Measurements from ENCODE around the gene ATP8B3.
"Not testable (repeated sequence)": the region's sequence is repeated elsewhere in the genome, so short reads cannot be mapped to it uniquely, and the experiment has no call there.

Gene ATP8B3

DNA sequence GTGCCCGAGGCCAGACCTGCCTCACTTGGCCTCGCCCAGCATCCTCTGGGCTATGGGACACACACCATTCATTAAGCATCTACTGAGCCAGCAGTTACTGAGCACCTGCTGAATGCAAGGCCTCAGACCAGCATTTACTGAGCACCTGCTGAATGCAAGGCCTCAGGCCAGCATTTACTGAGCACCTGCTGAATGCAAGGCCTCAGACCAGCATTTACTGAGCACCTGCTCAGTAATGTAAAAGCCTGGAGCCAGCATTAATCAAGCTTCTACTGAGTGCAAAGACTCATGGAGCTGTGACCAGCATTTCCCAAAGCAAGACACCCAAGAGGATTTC lies 3.7 kb downstream of the ATP8B3 start:
- Histone ChIP-seq H3K36me3 (ENCODE audit: insufficient read depth, low read length) (no peaks in the 10 kb centered on the region), H3K9ac (ENCODE audit: low read depth, low read length) (no peak overlapping the region), H3K4me1 (ENCODE audit: control insufficient read depth, insufficient read depth, low read length) (peaks cover 14% of the 10 kb centered on the region), H3K9me3 (replicated peaks; ENCODE audit: low read length) (no peaks in the 10 kb centered on the region), H3K27me3 (ENCODE audit: control insufficient read depth, insufficient read depth, low read length) (no peaks in the 10 kb centered on the region), H3K4me3 (ENCODE audit: low read length) (no peak overlapping the region), H3K4me2 (ENCODE audit: low read length) (no peak overlapping the region)

GRCh38 chr19:1807695-1808394 lies 4.2 kb downstream of the ATP8B3 start:
- H3K27me3 ChIP-seq (ENCODE audit: control insufficient read depth, insufficient read depth, low read length): no peaks in the 10 kb centered on the region
- no peak overlapping the region for H3K4me2 ChIP-seq (ENCODE audit: low read length)
- no peaks in the 10 kb centered on the region for H3K36me3 ChIP-seq (ENCODE audit: insufficient read depth, low read length)
- no peak overlapping the region for H3K4me3 ChIP-seq (ENCODE audit: low read length)
- H3K9ac ChIP-seq (ENCODE audit: low read depth, low read length): no peak overlapping the region
- peaks cover 9% of the 10 kb centered on the region for H3K4me1 ChIP-seq (ENCODE audit: control insufficient read depth, insufficient read depth, low read length)
- no peaks in the 10 kb centered on the region for H3K9me3 ChIP-seq (replicated peaks; ENCODE audit: low read length)

GRCh38 chr19:1807030-1807694 lies 4.9 kb downstream of the ATP8B3 start:
- no peak overlapping the region for H3K9ac ChIP-seq (ENCODE audit: low read depth, low read length)
- H3K4me3 ChIP-seq (ENCODE audit: low read length): no peak overlapping the region
- H3K4me2 ChIP-seq (ENCODE audit: low read length): no peak overlapping the region
- H3K36me3 ChIP-seq (ENCODE audit: insufficient read depth, low read length): no peaks in the 10 kb centered on the region
- peaks cover 7% of the 10 kb centered on the region for H3K4me1 ChIP-seq (ENCODE audit: control insufficient read depth, insufficient read depth, low read length)
- no peaks in the 10 kb centered on the region for H3K27me3 ChIP-seq (ENCODE audit: control insufficient read depth, insufficient read depth, low read length)
- no peaks in the 10 kb centered on the region for H3K9me3 ChIP-seq (replicated peaks; ENCODE audit: low read length)

GRCh38 chr19:1806184-1807029 lies 5.7 kb downstream of the ATP8B3 start:
- Histone ChIP-seq H3K27me3 (ENCODE audit: control insufficient read depth, insufficient read depth, low read length) (no peaks in the 10 kb centered on the region), H3K4me1 (ENCODE audit: control insufficient read depth, insufficient read depth, low read length) (peaks cover 2% of the 10 kb centered on the region), H3K9ac (ENCODE audit: low read depth, low read length) (no peak overlapping the region), H3K4me2 (ENCODE audit: low read length) (no peak overlapping the region), H3K9me3 (replicated peaks; ENCODE audit: low read length) (no peaks in the 10 kb centered on the region), H3K36me3 (ENCODE audit: insufficient read depth, low read length) (no peaks in the 10 kb centered on the region), H3K4me3 (ENCODE audit: low read length) (no peak overlapping the region)

DNA sequence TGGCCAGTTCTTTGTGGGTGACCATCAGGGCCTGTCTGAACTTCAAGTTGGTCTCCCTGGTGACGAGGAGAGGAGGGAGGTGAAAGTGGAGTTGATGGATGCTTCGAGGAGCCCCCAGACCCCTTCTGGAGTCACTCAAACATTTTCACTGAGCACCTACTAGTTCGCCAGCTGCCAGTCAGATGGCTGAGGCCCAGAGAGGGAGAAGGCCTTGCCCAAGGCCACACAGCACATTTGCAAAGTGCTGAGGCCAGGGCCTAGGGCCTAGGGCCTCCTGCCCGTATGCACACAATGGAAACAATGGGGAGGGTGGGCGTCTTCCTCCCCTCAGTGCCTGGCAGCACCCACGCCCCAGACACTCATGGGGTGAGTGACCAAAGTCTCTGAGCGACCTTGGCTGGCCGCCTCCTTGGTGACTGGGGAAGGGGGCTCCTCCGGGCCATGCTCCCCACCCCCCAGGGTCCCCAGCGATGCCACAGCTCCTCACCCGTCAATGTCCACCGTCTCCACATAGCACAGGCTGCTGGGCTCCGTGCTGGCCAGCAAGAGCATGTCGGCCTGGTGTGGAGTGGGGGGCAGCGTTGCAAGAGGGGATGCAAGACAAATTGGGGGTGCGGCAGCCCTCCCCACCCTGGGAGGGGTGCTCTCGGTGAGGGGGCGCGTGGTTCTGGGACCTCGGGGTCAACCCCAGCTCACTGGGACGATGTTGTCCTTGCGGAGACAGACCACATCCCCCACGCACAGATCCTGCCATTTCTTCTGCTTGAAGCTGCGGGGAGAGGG lies 6.5 kb downstream of the ATP8B3 start:
- Histone ChIP-seq H3K36me3 (ENCODE audit: insufficient read depth, low read length) (no peaks in the 10 kb centered on the region), H3K9ac (ENCODE audit: low read depth, low read length) (no peak overlapping the region), H3K4me3 (ENCODE audit: low read length) (no peak overlapping the region), H3K27me3 (ENCODE audit: control insufficient read depth, insufficient read depth, low read length) (no peaks in the 10 kb centered on the region), H3K4me2 (ENCODE audit: low read length) (no peak overlapping the region), H3K9me3 (replicated peaks; ENCODE audit: low read length) (no peaks in the 10 kb centered on the region), H3K4me1 (ENCODE audit: control insufficient read depth, insufficient read depth, low read length) (no peaks in the 10 kb centered on the region)

DNA sequence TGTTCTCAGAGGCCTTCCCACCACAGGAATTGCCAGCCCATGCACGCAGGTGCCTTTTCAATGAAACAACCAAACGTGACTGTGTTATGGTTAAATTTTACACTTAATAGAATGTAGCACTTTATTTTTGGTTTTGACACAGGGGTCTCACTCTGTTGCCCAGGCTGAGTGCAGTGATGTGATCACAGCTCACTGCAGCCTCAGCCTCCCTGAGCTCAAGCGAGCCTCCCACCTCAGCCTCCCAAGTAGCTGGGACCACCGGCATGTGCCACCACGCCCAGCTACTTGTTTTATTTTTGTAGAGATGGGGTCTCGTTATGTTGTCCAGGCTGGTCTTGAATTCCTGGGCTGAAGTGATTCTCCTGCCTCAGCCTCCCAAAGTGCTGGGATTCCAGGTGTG lies 7.2 kb downstream of the ATP8B3 start:
- peaks cover 5% of the 10 kb centered on the region for H3K36me3 ChIP-seq (ENCODE audit: insufficient read depth, low read length)

GRCh38 chr19:1799695-1800342 lies 12.3 kb downstream of the ATP8B3 start:
- Histone ChIP-seq H3K4me3 (ENCODE audit: low read length) (no peak overlapping the region), H3K9me3 (replicated peaks; ENCODE audit: low read length) (no peaks in the 10 kb centered on the region), H3K9ac (ENCODE audit: low read depth, low read length) (no peak overlapping the region), H3K36me3 (ENCODE audit: insufficient read depth, low read length) (peaks cover 5% of the 10 kb centered on the region), H3K4me2 (ENCODE audit: low read length) (no peak overlapping the region), H3K27me3 (ENCODE audit: control insufficient read depth, insufficient read depth, low read length) (peaks cover 9% of the 10 kb centered on the region), H3K4me1 (ENCODE audit: control insufficient read depth, insufficient read depth, low read length) (peaks cover 8% of the 10 kb centered on the region)

More for the DNA sequence above, 7.2 kb downstream of the ATP8B3 start:
- Histone ChIP-seq H3K4me3 (ENCODE audit: low read length) (no peak overlapping the region), H3K9ac (ENCODE audit: low read depth, low read length) (no peak overlapping the region), H3K9me3 (replicated peaks; ENCODE audit: low read length) (no peaks in the 10 kb centered on the region), H3K4me2 (ENCODE audit: low read length) (no peak overlapping the region), H3K4me1 (ENCODE audit: control insufficient read depth, insufficient read depth, low read length) (no peaks in the 10 kb centered on the region), H3K27me3 (ENCODE audit: control insufficient read depth, insufficient read depth, low read length) (no peaks in the 10 kb centered on the region)

DNA sequence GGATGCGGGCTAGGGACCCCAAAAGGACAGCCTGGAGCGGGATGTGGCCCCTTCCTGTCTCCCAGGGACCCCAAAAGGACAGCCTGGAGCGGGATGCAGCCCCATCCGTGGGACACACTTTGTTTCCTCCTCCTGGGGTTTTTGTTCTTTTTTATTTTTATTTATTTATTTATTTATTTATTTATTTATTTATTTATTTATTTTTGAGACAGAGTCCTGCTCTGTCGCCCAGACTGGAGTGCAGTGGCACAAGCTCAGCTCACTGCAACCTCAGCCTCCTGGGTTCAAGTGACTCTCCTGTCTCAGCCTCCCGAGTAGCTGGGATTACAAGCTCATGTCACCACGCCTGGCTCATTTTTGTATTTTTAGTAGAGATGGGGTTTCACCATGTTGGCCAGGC lies 14.8 kb downstream of the ATP8B3 start:
- not testable (repeated sequence) for H3K27me3 ChIP-seq (ENCODE audit: control insufficient read depth, insufficient read depth, low read length); H3K4me1 ChIP-seq (ENCODE audit: control insufficient read depth, insufficient read depth, low read length); H3K4me2 ChIP-seq (ENCODE audit: low read length); H3K4me3 ChIP-seq (ENCODE audit: low read length); H3K9me3 ChIP-seq (replicated peaks; ENCODE audit: low read length); H3K9ac ChIP-seq (ENCODE audit: low read depth, low read length); H3K36me3 ChIP-seq (ENCODE audit: insufficient read depth, low read length)

- Histone ChIP-seq H3K36me3 (ENCODE audit: insufficient read depth, low read length) (peaks cover 5% of the 10 kb centered on the region), H3K4me2 (ENCODE audit: low read length) (peak overlapping the region; percentile 94), H3K9ac (ENCODE audit: low read depth, low read length) (no peak overlapping the region), H3K4me3 (ENCODE audit: low read length) (no peak overlapping the region), H3K9me3 (replicated peaks; ENCODE audit: low read length) (no peaks in the 10 kb centered on the region), H3K4me1 (ENCODE audit: control insufficient read depth, insufficient read depth, low read length) (peaks cover 8% of the 10 kb centered on the region), H3K27me3 (ENCODE audit: control insufficient read depth, insufficient read depth, low read length) (peaks cover 9% of the 10 kb centered on the region)
Observed at GRCh38 chr19:1796395-1797142, 15.5 kb downstream of the ATP8B3 start.

GRCh38 chr19:1794424-1795172 lies 17.5 kb downstream of the ATP8B3 start:
- H3K4me1 ChIP-seq (ENCODE audit: control insufficient read depth, insufficient read depth, low read length): peaks cover 8% of the 10 kb centered on the region
- no peaks in the 10 kb centered on the region for H3K36me3 ChIP-seq (ENCODE audit: insufficient read depth, low read length)
- peaks cover 9% of the 10 kb centered on the region for H3K27me3 ChIP-seq (ENCODE audit: control insufficient read depth, insufficient read depth, low read length)
- H3K9me3 ChIP-seq (replicated peaks; ENCODE audit: low read length): no peaks in the 10 kb centered on the region
- H3K9ac ChIP-seq (ENCODE audit: low read depth, low read length): no peak overlapping the region
- no peak overlapping the region for H3K4me2 ChIP-seq (ENCODE audit: low read length)
- no peak overlapping the region for H3K4me3 ChIP-seq (ENCODE audit: low read length)

Measured in skeletal muscle satellite cell (primary cell).